Esophagus muscularis mucosa (tissue), 3 donors: ENCODE measurements around the gene PELI2.

ENCODE experiments used
- CTCF ChIP-seq, 3 experiments: fragments of 200-600 bp in 2 of 3; fragments of 450-650 bp in 1 of 3; sonication (generic) in 2 of 3; IDR thresholded peaks; one replicate each; pipeline ENCODE4 v1.5.1; 2017 to 2019; ENCODE audit warnings: antibody characterized with exemption in 3 of 3, mild to moderate bottlenecking in 2 of 3, moderate library complexity in 1 of 3
- EP300 ChIP-seq: sonication (generic); formaldehyde crosslinking; IDR thresholded peaks from one replicate; pipeline ENCODE4 v1.6.1; 2017; ENCODE audit warnings: antibody characterized with exemption

DNA sequence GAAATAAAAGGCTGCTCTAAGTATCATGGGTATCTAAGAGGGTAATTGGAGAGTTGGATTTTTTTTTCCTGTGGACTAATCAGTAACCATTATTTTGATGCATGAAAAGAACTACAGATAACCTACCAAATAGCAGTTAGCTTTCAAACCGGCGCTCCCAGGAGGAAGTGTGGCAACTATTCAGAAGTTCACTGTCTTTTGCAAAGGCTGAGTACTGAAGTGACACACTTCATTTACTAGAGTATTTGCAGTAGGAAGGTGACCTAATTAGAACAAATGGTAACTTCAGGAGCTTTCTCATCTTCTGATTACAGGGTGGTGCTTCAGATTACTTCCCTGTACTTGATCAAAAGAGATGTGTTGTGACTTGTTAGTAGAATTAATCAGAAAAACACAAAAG, 87.7 kb downstream of the PELI2 start:
- no peak for TF ChIP-seq CTCF (IDR thresholded peaks at IDR 0.05)
- no peak for TF ChIP-seq EP300
